GM13976 (cell line): ENCODE results near the gene MTFMT.

Source experiments
- DNase-seq: peaks from one replicate; pipeline ENCODE4 v3.0.0; 2012; ENCODE audit warnings: low spot score
- in situ Hi-C: fragments of 300-500 bp; cut with MboI; formaldehyde crosslinking; loops from one replicate; pipeline ENCODE4 v1.12.0; 2022; ENCODE audit warnings: low sequenced_read_pairs, mixed read lengths, inconsistent platforms; ENCODE audit not compliant: unreplicated experiment
- TF ChIP-seq, protein P1 (sequence below): IDR thresholded peaks from 2 replicates; pipeline ENCODE4 v1.5.1; 2012; ENCODE audit warnings: borderline replicate concordance, mild to moderate bottlenecking; ENCODE audit not compliant: insufficient read depth; ENCODE audit errors: extremely low read depth, missing control alignments, control extremely low read depth

Gene MTFMT

GRCh38 chr15:65059369-65059750, 29.9 kb upstream of the MTFMT start:
- DNase-seq: no peak
- in situ Hi-C loops: no loop called here
- TF ChIP-seq, protein P1, sequence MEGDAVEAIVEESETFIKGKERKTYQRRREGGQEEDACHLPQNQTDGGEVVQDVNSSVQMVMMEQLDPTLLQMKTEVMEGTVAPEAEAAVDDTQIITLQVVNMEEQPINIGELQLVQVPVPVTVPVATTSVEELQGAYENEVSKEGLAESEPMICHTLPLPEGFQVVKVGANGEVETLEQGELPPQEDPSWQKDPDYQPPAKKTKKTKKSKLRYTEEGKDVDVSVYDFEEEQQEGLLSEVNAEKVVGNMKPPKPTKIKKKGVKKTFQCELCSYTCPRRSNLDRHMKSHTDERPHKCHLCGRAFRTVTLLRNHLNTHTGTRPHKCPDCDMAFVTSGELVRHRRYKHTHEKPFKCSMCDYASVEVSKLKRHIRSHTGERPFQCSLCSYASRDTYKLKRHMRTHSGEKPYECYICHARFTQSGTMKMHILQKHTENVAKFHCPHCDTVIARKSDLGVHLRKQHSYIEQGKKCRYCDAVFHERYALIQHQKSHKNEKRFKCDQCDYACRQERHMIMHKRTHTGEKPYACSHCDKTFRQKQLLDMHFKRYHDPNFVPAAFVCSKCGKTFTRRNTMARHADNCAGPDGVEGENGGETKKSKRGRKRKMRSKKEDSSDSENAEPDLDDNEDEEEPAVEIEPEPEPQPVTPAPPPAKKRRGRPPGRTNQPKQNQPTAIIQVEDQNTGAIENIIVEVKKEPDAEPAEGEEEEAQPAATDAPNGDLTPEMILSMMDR: no peak

DNA sequence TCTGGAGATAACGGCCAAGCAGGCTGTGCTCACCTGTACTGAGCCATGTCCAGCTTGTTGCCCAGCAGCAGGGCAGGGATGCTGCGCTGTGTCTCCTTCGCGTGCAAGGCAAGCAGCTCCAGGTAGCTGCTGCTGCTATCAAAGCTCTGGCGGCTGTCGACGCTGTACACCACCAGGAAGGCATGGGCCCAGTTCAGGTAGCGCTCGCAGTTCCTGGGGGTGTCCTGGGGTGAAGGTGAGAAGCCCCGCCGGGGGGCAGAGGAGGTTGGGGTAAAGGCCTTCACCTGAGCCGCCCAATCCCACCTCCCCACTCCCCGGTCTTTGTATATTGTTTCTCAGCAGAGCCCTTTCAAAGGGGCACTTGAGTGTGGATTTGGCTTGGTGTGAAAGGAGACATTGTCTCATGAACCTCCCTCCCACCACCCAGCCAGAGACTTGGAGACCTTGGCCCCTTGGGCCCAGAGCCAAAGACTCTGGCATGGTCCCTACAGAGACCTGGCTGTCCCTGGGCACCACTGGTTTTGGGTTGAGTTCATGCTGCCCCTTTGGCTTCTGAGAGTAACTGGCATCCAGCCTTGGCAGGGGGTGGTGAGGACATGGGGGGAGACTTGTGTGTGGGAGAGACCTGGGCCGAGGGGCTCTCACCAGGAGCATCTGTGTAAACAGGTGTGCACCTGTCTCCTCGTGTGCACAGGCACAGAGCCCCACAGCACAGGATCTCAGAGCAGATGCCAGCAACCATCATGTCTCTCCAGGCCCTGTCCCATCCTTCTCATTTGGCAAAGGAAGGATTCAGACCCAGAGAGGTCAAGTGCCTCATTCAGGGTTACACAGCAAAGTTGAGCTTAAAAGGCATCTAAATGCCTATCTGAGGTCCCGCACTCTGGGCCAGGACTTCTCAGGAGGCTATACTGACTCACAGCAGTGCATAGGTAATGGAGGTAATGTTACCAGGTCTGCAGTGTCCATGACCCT, 29.2 kb upstream of the MTFMT start:
- TF ChIP-seq, protein P1: no peak
- in situ Hi-C loops: no loop called here
- no peak for DNase-seq

DNA sequence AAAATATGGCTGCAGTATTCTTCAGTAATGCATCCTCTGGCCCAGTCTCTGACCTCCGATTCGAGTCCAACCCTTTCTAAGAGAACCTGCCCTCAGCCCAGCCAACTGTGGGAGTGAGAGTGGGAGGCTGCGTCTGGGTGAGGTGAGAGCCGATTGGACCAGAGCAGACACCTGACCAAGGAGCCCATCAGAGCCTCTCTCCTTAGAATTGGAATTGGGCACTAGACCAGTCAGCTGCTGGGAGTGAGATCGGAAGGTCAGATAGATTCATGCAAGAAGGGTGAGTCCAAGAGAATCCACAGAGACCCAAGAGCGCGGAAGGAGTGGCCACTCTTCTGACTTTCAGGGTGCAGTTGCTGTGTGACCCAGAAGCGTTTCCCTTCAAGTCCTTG, 28.1 kb upstream of the MTFMT start:
- DNase-seq: no peak
- TF ChIP-seq, protein P1: no peak
- in situ Hi-C loops: no loop called here

GRCh38 chr15:65056868-65057548, 27.6 kb upstream of the MTFMT start:
- TF ChIP-seq, protein P1: no peak
- DNase-seq: no peak
- in situ Hi-C loops: no loop called here

- TF ChIP-seq, protein P1: no peak
- in situ Hi-C loops: no loop called here
These were observed 26.7 kb upstream of the MTFMT start for GRCh38 chr15:65056106-65056505.

DNA sequence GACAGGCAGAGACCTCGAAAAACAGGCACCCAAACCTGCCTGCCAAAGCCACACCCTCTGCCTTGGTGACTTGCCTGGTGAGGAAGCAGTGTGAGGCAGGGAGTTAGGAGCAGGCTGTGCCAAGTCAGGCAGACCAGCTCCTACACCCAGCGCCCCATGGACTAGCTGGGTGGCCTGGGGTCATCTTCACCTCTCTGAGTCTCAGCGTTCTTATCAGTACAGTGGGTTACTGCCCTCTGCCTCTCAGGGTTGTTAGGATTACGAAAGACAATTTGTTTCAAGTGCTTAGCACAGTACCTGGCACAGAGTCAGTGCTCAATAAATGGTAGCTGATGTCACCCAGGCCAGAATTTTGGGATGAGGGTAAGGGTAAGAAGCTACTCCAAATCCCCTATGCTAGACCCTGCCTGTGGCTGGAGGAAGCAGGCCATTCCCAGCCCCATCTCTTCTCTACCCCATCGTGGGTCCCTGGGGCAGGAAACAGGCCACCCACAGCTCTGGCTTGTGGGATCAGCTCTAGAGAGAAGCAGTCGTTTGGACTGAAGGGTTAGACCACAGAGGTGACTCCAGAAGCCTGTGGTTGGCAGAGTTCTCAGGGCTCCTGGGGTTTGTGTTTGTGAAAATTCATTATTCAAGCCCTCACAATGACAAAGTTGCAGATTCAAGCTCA, 25.9 kb upstream of the MTFMT start:
- in situ Hi-C loops: no loop called here
- TF ChIP-seq, protein P1: no peak
- no peak for DNase-seq

More at GRCh38 chr15:65056106-65056505, 26.7 kb upstream of the MTFMT start:
- no peak for DNase-seq
